HG03097 (cell line): ENCODE data around the gene CBX1.
"Not testable (repeated sequence)": the region's sequence is repeated elsewhere in the genome, so short reads cannot be mapped to it uniquely, and the experiment has no call there.

ENCODE experiments used
- ATAC-seq: cut with Tn5 transposase; IDR thresholded peaks from one replicate; pipeline ENCODE4 v1.9.1; 2021; ENCODE audit not compliant: unreplicated experiment, low FRiP score

The CBX1 gene

DNA sequence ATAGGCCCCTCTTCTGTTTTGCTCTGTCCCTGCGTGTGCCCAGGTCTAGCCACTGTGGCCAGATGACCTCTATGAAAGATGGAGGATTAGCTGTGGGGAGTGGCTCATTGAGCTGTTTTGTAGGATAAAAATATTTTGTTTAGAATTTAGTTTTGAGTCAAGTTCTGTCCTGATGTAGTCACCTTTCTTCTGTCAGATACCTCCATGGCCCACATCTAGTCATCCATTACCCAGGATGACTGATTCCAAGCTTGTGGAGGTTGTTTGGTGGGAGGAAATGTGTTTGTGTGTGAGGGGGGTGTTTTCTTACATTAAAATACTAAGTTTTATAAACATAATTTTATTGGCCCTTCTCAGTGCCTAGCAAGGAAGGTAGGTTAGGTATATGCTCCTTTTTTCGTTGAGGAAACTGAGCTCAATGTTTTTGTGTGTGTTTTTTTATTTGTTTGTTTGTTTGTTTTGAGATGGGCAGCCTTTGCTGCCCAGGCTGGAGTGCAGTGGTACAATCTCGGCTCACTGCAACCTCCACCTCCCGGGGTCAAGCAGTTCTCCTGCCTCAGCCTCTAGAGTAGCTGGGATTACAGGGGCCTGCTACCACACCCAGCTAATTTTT lies 22.6 kb upstream of the CBX1 start:
- ATAC-seq, result no peak

GRCh38 chr17:48123111-48123510 lies 21.8 kb upstream of the CBX1 start:
- no peak for ATAC-seq

GRCh38 chr17:48122665-48123045 lies 21.4 kb upstream of the CBX1 start:
- ATAC-seq, result no peak

DNA sequence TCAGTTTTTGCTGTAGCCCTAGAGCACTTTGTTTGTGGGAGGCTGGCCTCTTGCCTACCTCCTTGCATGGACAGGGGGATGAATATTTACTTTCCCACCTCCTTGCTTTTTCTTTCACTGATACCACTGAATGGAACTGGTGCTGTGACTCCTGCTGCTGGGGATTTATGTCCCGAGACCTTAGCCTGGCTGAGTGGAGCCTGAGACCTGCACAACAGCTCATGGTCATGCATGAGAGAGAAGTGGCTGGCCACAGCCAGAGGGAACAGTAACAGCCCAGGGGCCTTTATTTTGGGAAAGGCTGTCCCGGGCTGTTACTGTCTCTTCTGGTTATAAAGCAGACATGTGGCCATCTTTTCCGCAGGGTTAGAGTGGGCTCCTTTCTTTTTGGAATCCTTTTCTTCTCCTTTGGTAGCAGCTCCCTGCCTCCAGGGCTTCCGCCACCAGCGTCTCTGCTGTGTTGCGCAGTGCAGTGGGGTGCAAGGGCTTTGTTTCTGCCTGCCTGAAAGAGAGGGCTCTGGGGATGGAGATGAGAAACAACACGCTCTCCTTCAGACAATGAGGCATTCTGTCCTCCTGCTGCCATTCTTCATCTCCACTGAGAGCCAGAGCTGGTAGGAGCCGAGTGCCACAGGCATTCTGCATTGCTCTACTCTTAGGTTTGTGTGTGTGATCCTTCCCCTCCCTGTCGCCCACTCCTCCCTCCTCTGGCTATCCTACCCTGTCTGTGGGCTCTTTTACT lies 20.8 kb upstream of the CBX1 start:
- no peak for ATAC-seq

DNA sequence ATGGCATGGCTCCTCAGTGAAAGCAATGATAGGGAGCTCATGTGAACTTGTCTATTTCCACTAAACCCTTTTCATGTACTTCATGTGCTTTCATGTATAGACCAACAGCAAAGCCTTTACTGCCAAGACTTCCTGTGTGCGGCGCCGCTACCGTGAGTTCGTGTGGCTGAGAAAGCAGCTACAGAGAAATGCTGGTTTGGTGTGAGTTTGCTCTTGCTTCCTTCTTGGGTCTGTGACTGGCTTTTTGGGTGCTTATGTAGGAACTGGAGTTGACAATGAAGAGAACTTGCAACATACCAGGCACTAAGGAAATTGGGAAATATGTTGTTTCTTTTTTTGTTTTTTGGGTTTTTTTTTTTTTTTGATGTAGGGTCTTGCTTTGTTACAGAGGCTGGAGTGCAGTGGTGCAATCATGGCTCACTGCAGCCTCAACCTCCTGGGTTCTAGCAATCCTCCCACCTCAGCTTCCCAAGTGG lies 12.0 kb upstream of the CBX1 start:
- no peak for ATAC-seq

- ATAC-seq, result no peak
Measured at GRCh38 chr17:48111937-48112241, 10.6 kb upstream of the CBX1 start.

GRCh38 chr17:48110761-48111160 lies 9.5 kb upstream of the CBX1 start:
- ATAC-seq, result no peak

DNA sequence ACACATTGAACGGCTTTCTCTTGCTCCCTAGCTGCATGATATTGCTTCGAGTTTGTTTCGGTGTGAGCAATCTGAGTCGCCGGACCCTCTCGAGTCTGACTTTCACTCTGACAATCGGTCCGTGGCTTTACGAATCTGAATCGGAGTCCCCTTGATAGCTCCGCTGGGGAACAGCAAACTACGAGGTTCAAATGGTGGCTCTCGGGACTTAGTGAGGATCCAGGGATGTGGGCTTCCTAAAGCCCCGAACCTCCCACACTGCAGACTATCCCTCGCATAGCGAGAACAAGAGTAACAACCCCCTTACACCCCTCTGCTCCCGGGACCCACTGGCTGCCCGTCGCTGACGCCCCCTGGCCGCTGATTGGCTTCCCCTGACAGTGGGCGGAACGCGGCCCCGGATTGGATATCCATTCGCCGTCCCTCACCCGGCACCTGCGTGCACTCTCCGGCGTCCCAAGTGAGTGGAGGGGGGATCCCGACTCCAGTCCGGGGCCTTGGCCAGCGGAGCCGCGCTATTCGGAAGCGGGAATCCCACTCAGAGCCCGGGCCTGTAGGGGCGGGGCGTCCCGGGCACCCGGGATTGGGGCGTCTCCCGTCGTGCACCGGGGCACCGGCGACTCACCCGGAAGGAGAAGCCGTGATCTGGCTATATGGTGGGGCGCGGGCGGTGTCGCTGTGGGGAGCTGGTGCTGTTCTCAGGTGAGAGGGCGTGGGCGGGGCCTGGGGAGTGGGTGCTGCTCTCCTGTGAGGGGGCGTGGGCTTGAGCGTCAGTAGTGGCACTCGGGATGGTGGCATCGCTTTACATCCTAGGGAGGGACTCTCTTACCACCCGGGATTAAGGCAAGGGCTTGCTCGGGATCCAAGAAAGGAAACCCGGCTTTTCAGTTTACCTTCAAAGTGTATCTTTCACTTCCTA lies 6.1 kb upstream of the CBX1 start, which contains the start of gene SNX11:
TSS of gene SNX11 (plus strand) at position 630 of the 919 bp plus-strand sequence. CDS start 4,278 bp downstream, outside the sequence.
- ATAC-seq, result peak; percentile 78

- no peak for ATAC-seq
Measured at GRCh38 chr17:48106802-48107136, 5.5 kb upstream of the CBX1 start.

DNA sequence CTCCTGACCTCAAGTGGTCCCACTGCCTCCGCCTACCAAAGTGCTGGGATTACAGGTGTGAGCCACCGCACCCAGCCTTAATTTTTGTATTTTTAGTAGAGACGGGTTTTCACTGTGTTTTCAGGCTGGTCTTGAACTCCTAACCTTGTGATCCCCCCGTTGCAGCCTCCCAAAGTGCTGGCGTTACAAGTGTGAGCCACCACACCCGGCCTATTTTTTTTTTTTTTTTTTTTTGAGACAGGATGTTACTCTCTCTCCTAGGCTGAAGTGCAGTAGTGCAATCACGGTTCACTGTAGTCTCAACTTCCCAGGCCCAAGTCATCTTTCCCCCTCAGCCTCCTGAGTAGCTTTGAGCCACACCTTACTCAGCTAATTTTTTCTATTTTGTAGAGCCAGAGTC lies 3.2 kb upstream of the CBX1 start:
- no peak for ATAC-seq

- ATAC-seq, result no peak
Measured at GRCh38 chr17:48102798-48103715, 1.8 kb upstream of the CBX1 start.

GRCh38 chr17:48102043-48102750 lies 919 bp upstream of the CBX1 start:
- no peak for ATAC-seq

DNA sequence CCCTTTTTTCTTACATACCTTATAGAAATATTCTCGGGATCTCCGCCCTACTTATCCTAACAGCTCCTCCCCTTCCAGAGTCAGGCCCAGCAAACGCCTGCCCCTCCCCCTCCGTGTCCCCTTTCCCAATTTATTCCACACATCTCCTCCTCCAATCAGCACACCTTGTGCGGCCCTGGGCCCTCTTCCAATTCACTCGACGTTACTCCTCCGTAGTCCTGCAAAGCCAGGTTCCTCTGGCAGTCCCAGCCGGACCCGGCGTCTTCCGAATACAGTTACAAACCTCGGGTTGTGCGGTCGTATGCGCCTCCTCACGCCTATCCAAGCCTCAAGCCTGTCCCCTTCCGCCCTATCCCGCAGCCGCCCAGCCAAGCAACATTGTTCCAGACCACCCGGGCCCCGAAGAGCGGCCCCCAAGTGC lies 677 bp downstream of the CBX1 start:
- no peak for ATAC-seq

DNA sequence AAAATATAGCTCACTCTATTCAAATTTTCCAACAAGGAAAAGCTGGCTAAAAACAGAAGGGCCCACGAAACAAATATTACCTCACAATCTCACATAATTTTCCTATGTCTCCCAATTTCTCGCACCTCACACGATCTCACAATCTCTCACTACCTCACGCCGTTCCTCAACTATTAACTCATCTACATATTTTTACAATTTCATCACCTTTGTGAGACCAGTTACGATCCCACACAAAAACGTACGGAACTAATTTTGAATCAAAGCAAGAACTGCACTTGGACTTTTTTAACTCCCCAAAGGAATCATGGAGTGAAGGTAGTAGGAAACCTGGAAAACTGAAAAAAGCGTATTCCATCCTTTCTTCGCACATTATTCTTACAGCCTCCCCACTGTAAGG lies 1.1 kb downstream of the CBX1 start:
- no peak for ATAC-seq

DNA sequence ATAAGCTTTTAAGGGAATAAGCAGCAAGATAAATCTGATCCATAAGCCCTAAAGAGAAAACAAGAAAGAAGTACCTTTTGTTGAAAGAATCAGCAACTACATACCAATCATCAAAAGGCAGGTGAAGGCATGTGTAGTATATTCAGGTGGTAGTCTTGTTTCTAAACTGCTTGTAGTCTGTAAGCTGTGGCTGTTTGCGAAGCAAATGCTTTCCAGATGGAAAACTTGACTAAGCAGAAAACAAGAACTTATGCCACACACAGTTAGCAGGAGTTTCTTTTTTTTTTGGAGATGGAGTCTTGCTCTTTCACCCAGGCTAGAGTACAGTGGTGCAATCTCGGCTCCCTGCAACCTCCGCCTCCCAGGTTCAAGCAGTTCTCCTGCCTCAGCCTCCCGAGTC lies 5.7 kb downstream of the CBX1 start:
- no peak for ATAC-seq

GRCh38 chr17:48093341-48094045 lies 7.8 kb downstream of the CBX1 start:
- ATAC-seq, result no peak

DNA sequence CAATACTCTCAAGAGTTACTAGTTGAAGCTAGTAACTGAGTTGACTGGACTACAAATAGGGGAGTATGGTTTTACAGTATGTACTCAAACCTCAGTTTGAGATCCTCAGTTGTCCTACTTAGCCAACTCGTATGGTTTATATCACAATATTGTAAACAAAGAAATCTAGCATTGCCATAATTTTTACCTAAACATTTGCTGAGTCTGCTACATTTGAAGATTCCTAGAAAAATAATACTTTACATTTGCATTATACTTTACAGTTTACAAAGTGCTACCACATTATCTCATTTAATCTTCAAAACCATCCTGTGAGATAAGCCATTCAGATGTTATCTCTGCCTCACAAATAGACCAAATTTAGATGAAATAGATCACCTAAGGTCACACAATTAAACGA lies 16.3 kb downstream of the CBX1 start:
- no peak for ATAC-seq

DNA sequence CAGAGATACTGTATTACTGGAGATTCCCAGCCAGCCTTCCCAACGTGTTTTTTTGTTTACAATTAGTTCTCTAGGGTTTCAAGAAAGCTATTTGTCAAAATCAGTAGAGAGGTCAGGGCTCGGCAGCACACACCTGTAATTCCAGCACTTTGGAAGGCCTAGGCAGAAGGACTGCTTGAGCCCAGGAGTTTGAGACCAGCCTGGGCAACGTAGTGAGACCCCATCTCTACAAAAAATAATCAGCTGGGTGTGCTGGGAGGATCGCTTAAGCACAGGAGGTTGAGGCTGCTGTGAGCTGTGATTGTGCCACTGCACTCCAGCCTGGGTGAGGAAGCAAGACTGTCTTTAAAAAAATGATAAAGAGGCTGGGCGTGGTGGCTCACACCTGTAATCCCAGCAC lies 19.4 kb downstream of the CBX1 start:
- ATAC-seq, result no peak

GRCh38 chr17:48077152-48077551 lies 24.1 kb downstream of the CBX1 start:
- ATAC-seq, result not testable (repeated sequence)
